ENCODE measurements around the gene PKN2. TPM values are rescaled to one million over a fixed set of nuclear protein-coding genes. Genes with fewer than 3 reads are reported as not detected.

The PKN2 gene
- total RNA-seq, 4 donors from 2014 or later = 30.9 to 47.8 (median 38.4) TPM

DNA sequence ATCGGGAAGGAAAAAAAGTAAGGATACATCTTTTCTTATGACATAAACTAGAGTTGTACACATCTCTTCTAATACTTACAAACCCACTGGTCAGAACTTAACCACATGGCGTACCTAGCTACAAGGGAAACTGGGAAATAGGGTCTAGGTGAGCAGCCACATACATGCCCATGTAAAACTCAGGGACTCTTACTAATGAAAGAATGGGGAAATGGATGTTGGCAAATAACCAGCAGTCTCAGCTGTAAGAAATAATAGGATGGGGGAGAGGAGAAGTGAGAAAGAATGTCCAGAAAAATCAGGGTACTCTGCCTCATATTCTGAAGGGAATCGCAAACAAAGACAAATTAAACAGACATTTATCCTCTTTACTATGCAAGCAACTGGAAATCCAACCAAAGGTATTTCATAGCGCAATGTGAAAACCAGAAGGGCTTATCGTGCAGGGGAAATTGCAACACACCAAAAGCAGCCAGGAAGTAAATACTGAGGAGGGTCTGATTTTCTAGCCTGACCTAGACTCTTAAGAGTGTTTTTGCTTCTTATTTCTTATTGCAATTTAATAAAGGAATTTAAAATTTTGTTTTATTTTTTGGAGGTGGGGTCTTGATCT lies 189.8 kb downstream of the PKN2 start:
- ATAC-seq = no peak
- Histone ChIP-seq H3K27me3 (no peaks in the 10 kb centered on the region), H3K36me3 (no peaks in the 10 kb centered on the region), H3K9me3 (no peaks in the 10 kb centered on the region), H3K27ac (no peak overlapping the region), H3K4me3 (no peak overlapping the region), H3K4me1 (peaks cover 5 to 54% (median 21%) of the 10 kb centered on the region in 3 donors)
- no peak for TF ChIP-seq POLR2A (IDR thresholded peaks at IDR 0.05)
- TF ChIP-seq EP300 (IDR thresholded peaks at IDR 0.05) = no peak
- TF ChIP-seq, protein P1, sequence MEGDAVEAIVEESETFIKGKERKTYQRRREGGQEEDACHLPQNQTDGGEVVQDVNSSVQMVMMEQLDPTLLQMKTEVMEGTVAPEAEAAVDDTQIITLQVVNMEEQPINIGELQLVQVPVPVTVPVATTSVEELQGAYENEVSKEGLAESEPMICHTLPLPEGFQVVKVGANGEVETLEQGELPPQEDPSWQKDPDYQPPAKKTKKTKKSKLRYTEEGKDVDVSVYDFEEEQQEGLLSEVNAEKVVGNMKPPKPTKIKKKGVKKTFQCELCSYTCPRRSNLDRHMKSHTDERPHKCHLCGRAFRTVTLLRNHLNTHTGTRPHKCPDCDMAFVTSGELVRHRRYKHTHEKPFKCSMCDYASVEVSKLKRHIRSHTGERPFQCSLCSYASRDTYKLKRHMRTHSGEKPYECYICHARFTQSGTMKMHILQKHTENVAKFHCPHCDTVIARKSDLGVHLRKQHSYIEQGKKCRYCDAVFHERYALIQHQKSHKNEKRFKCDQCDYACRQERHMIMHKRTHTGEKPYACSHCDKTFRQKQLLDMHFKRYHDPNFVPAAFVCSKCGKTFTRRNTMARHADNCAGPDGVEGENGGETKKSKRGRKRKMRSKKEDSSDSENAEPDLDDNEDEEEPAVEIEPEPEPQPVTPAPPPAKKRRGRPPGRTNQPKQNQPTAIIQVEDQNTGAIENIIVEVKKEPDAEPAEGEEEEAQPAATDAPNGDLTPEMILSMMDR (IDR thresholded peaks at IDR 0.05) = no peak
- no peak for TF ChIP-seq POLR2AphosphoS5 (IDR thresholded peaks at IDR 0.05)
- WGBS, 2 donors (ENCODE audit: low coverage in 1 of 2) = 66 to 75% methylated on average over 5 of the region's 5 CpGs

DNA sequence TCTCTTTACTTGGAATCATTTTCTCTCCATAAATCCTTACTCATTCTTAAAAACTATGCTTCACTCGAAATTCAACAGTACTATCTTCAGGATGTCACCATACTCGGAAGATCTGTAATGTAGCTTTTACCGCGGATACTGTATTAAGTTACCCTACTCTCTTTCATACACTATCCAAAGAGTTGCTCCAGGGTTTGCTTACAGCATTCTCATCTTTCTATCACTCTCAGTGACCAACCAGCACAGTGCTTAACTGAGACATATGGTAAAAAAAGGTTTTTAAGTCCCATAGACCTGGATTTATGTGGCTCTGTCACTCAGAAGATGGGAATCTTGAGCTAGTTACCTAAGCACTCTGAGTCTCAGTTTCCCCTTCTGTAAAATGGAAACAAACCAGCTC lies 191.5 kb downstream of the PKN2 start:
- TF ChIP-seq, protein P1 (IDR thresholded peaks at IDR 0.05) = no peak
- no peak for TF ChIP-seq EP300 (IDR thresholded peaks at IDR 0.05)
- no peak for TF ChIP-seq POLR2AphosphoS5 (IDR thresholded peaks at IDR 0.05)
- no peak for TF ChIP-seq POLR2A (IDR thresholded peaks at IDR 0.05)
- peaks cover 0 to 9% of the 10 kb centered on the region in 2 donors for H3K36me3 ChIP-seq
- H3K4me3 ChIP-seq = no peak overlapping the region
- no peak for ATAC-seq
- H3K4me1 ChIP-seq = peaks cover 5 to 57% (median 21%) of the 10 kb centered on the region in 3 donors
- H3K27me3 ChIP-seq = no peaks in the 10 kb centered on the region
- peak overlapping the region in 1 of 4 donors; percentile 4 for H3K27ac ChIP-seq
- WGBS, 2 donors (ENCODE audit: low coverage in 1 of 2) = 80 to 86% methylated on average over 4 of the region's 4 CpGs
- no peaks in the 10 kb centered on the region for H3K9me3 ChIP-seq

DNA sequence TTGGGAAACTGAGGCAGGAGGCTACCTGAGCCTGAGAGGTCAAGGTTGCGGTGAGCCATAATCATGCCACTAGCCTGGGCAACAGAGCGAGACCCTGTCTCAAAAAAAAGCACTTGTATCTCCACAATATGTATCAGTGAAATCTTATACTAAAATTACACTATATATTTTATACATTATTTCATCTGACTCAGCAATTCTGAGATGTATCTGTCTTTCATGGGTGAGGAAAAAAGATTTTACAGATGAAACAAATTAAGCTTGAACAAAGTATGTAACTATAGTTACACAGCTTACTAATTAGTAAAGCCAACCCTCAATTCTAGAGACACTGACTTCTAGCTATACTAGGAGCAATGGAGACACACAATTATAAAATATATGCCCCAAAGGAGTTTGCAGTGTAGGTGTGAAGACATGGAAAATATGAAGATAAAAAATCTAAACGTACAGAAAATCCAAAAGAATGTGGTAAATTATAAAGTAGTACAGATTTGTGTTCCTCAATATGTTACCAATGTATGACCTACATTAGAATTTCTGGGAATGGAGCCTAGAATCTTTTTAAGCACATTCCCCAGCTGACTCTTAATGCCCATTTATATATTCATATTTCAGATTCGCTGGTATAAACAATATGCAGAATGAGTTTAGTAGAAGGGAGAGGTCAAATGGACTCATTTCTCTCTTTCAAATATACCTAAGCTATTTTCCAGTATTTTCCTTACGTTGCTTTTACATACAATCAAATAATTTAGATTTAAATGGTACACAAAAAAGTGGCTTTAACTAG lies 192.7 kb downstream of the PKN2 start:
- Histone ChIP-seq H3K27ac (peak overlapping the region in 2 of 4 donors; percentile 48 to 49), H3K4me3 (no peak overlapping the region), H3K4me1 (peaks cover 5 to 57% (median 21%) of the 10 kb centered on the region in 3 donors), H3K9me3 (no peaks in the 10 kb centered on the region), H3K36me3 (peaks cover 0 to 21% of the 10 kb centered on the region in 2 donors), H3K27me3 (no peaks in the 10 kb centered on the region)
- TF ChIP-seq POLR2A (IDR thresholded peaks at IDR 0.05) (no peak), POLR2AphosphoS5 (IDR thresholded peaks at IDR 0.05) (peak; percentile 43), EP300 (IDR thresholded peaks at IDR 0.05) (no peak)
- TF ChIP-seq, protein P1 (IDR thresholded peaks at IDR 0.05) = no peak
- no peak for ATAC-seq
- 54 to 61% methylated on average over 5 of the region's 5 CpGs for WGBS, 2 donors (ENCODE audit: low coverage in 1 of 2)

DNA sequence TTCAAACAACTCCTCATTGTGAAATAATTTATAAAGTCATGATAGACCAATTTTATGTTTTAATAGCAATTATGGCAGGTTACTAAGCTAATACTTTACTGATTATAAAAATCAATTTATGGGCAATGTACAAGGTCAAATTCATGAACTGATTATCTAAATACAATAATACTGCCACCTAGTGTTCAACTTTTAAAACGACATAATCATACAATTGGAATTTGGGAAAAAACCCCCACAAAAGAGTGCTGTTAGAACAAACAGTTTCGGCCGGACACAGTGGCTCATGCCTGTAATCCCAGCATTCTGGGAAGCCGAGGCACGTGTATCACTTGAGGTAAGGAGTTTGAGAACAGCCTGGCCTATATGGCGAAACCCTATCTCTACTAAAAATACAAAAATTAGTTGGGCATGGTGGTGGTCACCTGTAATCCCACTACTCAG lies 193.3 kb downstream of the PKN2 start:
- peaks cover 0 to 27% of the 10 kb centered on the region in 2 donors for H3K36me3 ChIP-seq
- ATAC-seq = no peak
- TF ChIP-seq, protein P1 (IDR thresholded peaks at IDR 0.05) = peak; percentile 41 to 58 (median 46)
- no peak for TF ChIP-seq EP300 (IDR thresholded peaks at IDR 0.05)
- no peaks in the 10 kb centered on the region for H3K9me3 ChIP-seq
- H3K4me3 ChIP-seq = no peak overlapping the region
- H3K27ac ChIP-seq = peak overlapping the region in 3 of 4 donors; percentile 48 to 52 (median 49)
- H3K27me3 ChIP-seq = no peaks in the 10 kb centered on the region
- peaks cover 5 to 58% (median 21%) of the 10 kb centered on the region in 3 donors for H3K4me1 ChIP-seq
- 0 to 30% methylated on average over 1 to 6 of the region's 6 CpGs for WGBS, 2 donors (ENCODE audit: low coverage in 1 of 2)

Measured in gastroesophageal sphincter (tissue), 4 donors.